Gastrocnemius medialis (tissue), 4 donors: ENCODE results near the gene CFL2. TPM values are rescaled to one million over a fixed set of nuclear protein-coding genes. Genes with fewer than 3 reads are reported as not detected.

Experiments used
- ATAC-seq, 2 donors: fragments of 150-250 bp; one replicate each; pipeline ENCODE4 v1.9.1; 2016
- DNase-seq, 2 donors: peaks; one replicate each; pipeline ENCODE4 v3.0.0-alpha.2; 2019
- H3K27ac ChIP-seq, 4 donors: fragments of 200-600 bp; sonication (generic); 1 replicate in 1 of 4; 2 replicates in 3 of 4; pipeline ENCODE4 v1.5.1; 2016 to 2018; ENCODE audit warnings: mild to moderate bottlenecking in 2 of 4, moderate library complexity in 1 of 4
- H3K27me3 ChIP-seq, 3 donors: fragments of 200-600 bp; sonication (generic) in 2 of 3; 1 replicate in 1 of 3; 2 replicates in 2 of 3; pipeline versions ENCODE4 v1.5.1 to v1.6.0; 2016 to 2019; ENCODE audit warnings: mild to moderate bottlenecking in 1 of 3, moderate library complexity in 1 of 3
- H3K36me3 ChIP-seq, 2 donors: fragments of 200-600 bp; sonication (generic) in 1 of 2; one replicate each; pipeline ENCODE4 v1.5.1; 2017 to 2018
- H3K4me1 ChIP-seq, 2 donors: fragments of 200-600 bp; sonication (generic) in 1 of 2; one replicate each; pipeline ENCODE4 v1.5.1; 2016 to 2017; ENCODE audit warnings: mild to moderate bottlenecking in 2 of 2
- H3K4me3 ChIP-seq, 4 donors: fragments of 200-600 bp; sonication (generic) in 3 of 4; 1 replicate in 1 of 4; 2 replicates in 3 of 4; pipeline ENCODE4 v1.5.1; 2016 to 2019; ENCODE audit warnings: mild to moderate bottlenecking in 2 of 4
- H3K9me3 ChIP-seq, 3 donors: fragments of 200-600 bp; sonication (generic) in 2 of 3; 1 replicate in 1 of 3; 2 replicates in 2 of 3; pipeline ENCODE4 v1.5.1; 2016 to 2019
- CTCF ChIP-seq, 5 experiments: fragments of 450-650 bp in 3 of 5; fragments of 200-600 bp in 2 of 5; sonication (generic) in 2 of 5; IDR thresholded peaks in 4 of 5; conservative IDR thresholded peaks in 1 of 5; 1 replicate in 4 of 5; 2 replicates in 1 of 5; pipeline ENCODE4 v1.5.1; 2016 to 2019; ENCODE audit warnings: antibody characterized with exemption in 5 of 5, mild to moderate bottlenecking in 3 of 5, moderate library complexity in 3 of 5
- POLR2A ChIP-seq, 2 donors: fragments of 450-650 bp; IDR thresholded peaks; one replicate each; pipeline ENCODE4 v1.6.1; 2017; ENCODE audit warnings: antibody characterized with exemption in 2 of 2, mild to moderate bottlenecking in 2 of 2, moderate library complexity in 2 of 2
- in situ Hi-C, 4 donors: fragments of 200-750 bp; cut with MboI; loops; one replicate each; pipeline versions ENCODE4 v1.15.0 to v1.8.0; 2017; ENCODE audit warnings: low sequenced_read_pairs in 4 of 4
- intact Hi-C: fragments of 100-400 bp; cut with DNase I; formaldehyde crosslinking; loops from one replicate; pipeline ENCODE4 v1.15.1; 2023; ENCODE audit warnings: low total_unique reads
- total RNA-seq, 4 donors: library from RNA; depleted of rRNA; stranded (reverse); fragments of >200 nt; gene quantifications; one replicate each; pipeline versions ENCODE4 v1.1.0 to v1.2.3, GENCODE V29; 2016

CFL2 gene
- total RNA-seq, 4 donors from 2014 or later, result 331 to 434 (median 371) TPM

GRCh38 chr14:34710006-34710405, 4.4 kb downstream of the CFL2 start:
- no peak for DNase-seq
- no peak for ATAC-seq
- Histone ChIP-seq H3K9me3 (no peaks in the 10 kb centered on the region), H3K36me3 (peaks cover 0 to 10% of the 10 kb centered on the region in 2 donors), H3K4me1 (peaks cover 54 to 56% of the 10 kb centered on the region in 2 donors), H3K27me3 (no peaks in the 10 kb centered on the region), H3K27ac (peak overlapping the region; percentile 96 to 100 (median 98)), H3K4me3 (peak overlapping the region; percentile 38 to 97 (median 84))
- TF ChIP-seq CTCF (IDR thresholded peaks at IDR 0.05 in 4 of 5, conservative IDR thresholded peaks at IDR 0.05 in 1 of 5) (no peak), POLR2A (IDR thresholded peaks at IDR 0.05) (no peak)
- intact Hi-C loops, result loop anchor here (5.0 to 10.0 kb wide), 3 partner anchors 173 to 412 kb away; partner anchors contain the start of genes EAPP, PPP2R3C, PRORP and SPTSSA
- in situ Hi-C loops, result loop anchor here in 1 of 4 donors (25.0 kb wide), 1 partner anchor 702 kb away; the partner anchor contains the start of gene NFKBIA

- H3K9me3 ChIP-seq, result no peaks in the 10 kb centered on the region
- intact Hi-C loops (no loop called here), in situ Hi-C loops (loop anchor here in 1 of 4 donors (25.0 kb wide), 1 partner anchor 705 kb away; the partner anchor contains the start of gene NFKBIA)
- H3K36me3 ChIP-seq, result peaks cover 0 to 6% of the 10 kb centered on the region in 2 donors
- H3K4me3 ChIP-seq, result no peak overlapping the region
- H3K27me3 ChIP-seq, result no peaks in the 10 kb centered on the region
- peaks cover 46 to 49% of the 10 kb centered on the region in 2 donors for H3K4me1 ChIP-seq
- TF ChIP-seq CTCF (IDR thresholded peaks at IDR 0.05 in 4 of 5, conservative IDR thresholded peaks at IDR 0.05 in 1 of 5), result no peak
- no peak for TF ChIP-seq POLR2A (IDR thresholded peaks at IDR 0.05)
- H3K27ac ChIP-seq, result peak overlapping the region; percentile 96 to 100 (median 98)
- DNase-seq, result no peak
- ATAC-seq, result no peak
Measured at GRCh38 chr14:34707722-34708121, 6.7 kb downstream of the CFL2 start.

- intact Hi-C loops, result no loop called here
- peak overlapping the region in 1 of 4 donors; percentile 21 for H3K27ac ChIP-seq
- H3K36me3 ChIP-seq, result no peaks in the 10 kb centered on the region
- no peaks in the 10 kb centered on the region for H3K27me3 ChIP-seq
- ATAC-seq (no peak), DNase-seq (no peak)
- H3K9me3 ChIP-seq, result no peaks in the 10 kb centered on the region
- H3K4me1 ChIP-seq, result peaks cover 22 to 30% of the 10 kb centered on the region in 2 donors
- in situ Hi-C loops, result loop anchor here in 1 of 4 donors (25.0 kb wide), 1 partner anchor 710 kb away; the partner anchor contains the start of gene NFKBIA
- TF ChIP-seq CTCF (IDR thresholded peaks at IDR 0.05 in 4 of 5, conservative IDR thresholded peaks at IDR 0.05 in 1 of 5), result no peak
- no peak for TF ChIP-seq POLR2A (IDR thresholded peaks at IDR 0.05)
- no peak overlapping the region for H3K4me3 ChIP-seq
Measured at GRCh38 chr14:34701808-34702207, 12.6 kb downstream of the CFL2 start.

GRCh38 chr14:34700622-34701130, 13.7 kb downstream of the CFL2 start:
- in situ Hi-C loops, result loop anchor here in 1 of 4 donors (25.0 kb wide), 1 partner anchor 712 kb away; the partner anchor contains the start of gene NFKBIA
- no peaks in the 10 kb centered on the region for H3K27me3 ChIP-seq
- H3K36me3 ChIP-seq, result no peaks in the 10 kb centered on the region
- H3K4me3 ChIP-seq, result no peak overlapping the region
- peaks cover 22 to 30% of the 10 kb centered on the region in 2 donors for H3K4me1 ChIP-seq
- ATAC-seq (no peak), DNase-seq (no peak)
- peak overlapping the region; percentile 4 to 83 (median 80) for H3K27ac ChIP-seq
- intact Hi-C loops, result no loop called here
- no peaks in the 10 kb centered on the region for H3K9me3 ChIP-seq
- TF ChIP-seq POLR2A (IDR thresholded peaks at IDR 0.05), result no peak
- no peak for TF ChIP-seq CTCF (IDR thresholded peaks at IDR 0.05 in 4 of 5, conservative IDR thresholded peaks at IDR 0.05 in 1 of 5)
